A673 (cell line): ENCODE measurements around the gene CDKAL1. TPM values are rescaled to one million over a fixed set of nuclear protein-coding genes. Genes with fewer than 3 reads are reported as not detected.

Source experiments
- BruUV-seq: library from RNA; stranded (reverse); fragments of 400-500 nt; replicated peaks from 2 replicates; lab custom pipeline; 2021; lab: Mats Ljungman, UMichigan
- CTCF ChIA-PET: fragments of 300-600 bp; sonication (Branson Sonifier 250); formaldehyde crosslinking; loops from one replicate; lab custom pipeline; 2022; ENCODE audit warnings: antibody characterized with exemption; lab: Charles Lee
- POLR2A ChIA-PET: fragments of 300-600 bp; sonication (Branson Sonifier 250); formaldehyde crosslinking; loops from one replicate; lab custom pipeline; 2022; ENCODE audit warnings: antibody characterized with exemption; ENCODE audit not compliant: low non-redundant PET; lab: Charles Lee
- DNase-seq: peaks from one replicate; pipeline ENCODE4 v3.0.0-alpha.2; 2015; ENCODE audit warnings: low spot score
- H3K27ac ChIP-seq: fragments of 200-600 bp; sonication (generic); 2 replicates; pipeline ENCODE4 v1.5.1; 2016; ENCODE audit warnings: mixed run types, low read depth, mild to moderate bottlenecking, mixed read lengths, antibody characterized with exemption, low read length; ENCODE audit not compliant: poor library complexity, severe bottlenecking
- H3K27me3 ChIP-seq: fragments of 200-600 bp; sonication (generic); replicated peaks from 2 replicates; pipeline ENCODE4 v1.6.1; 2017; ENCODE audit warnings: mixed run types, low read depth, mild to moderate bottlenecking, mixed read lengths, antibody characterized with exemption, low read length; ENCODE audit not compliant: insufficient read depth, poor library complexity
- H3K36me3 ChIP-seq: fragments of 200-600 bp; sonication (generic); 2 replicates; pipeline ENCODE4 v1.6.1; 2016; ENCODE audit warnings: mixed run types, mild to moderate bottlenecking, mixed read lengths, antibody characterized with exemption, low read length; ENCODE audit not compliant: insufficient read depth, poor library complexity, severe bottlenecking
- H3K4me1 ChIP-seq: fragments of 200-600 bp; sonication (generic); 2 replicates; pipeline ENCODE4 v1.6.1; 2017; ENCODE audit warnings: mixed run types, mild to moderate bottlenecking, mixed read lengths, antibody characterized with exemption, low read length; ENCODE audit not compliant: insufficient read depth, poor library complexity, severe bottlenecking
- H3K4me3 ChIP-seq: fragments of 200-600 bp; sonication (generic); 2 replicates; pipeline ENCODE4 v1.5.1; 2016; ENCODE audit warnings: low read depth, mixed run types, mild to moderate bottlenecking, mixed read lengths, low read length; ENCODE audit not compliant: poor library complexity, severe bottlenecking
- H3K9me3 ChIP-seq: fragments of 200-600 bp; sonication (generic); 2 replicates; pipeline ENCODE4 v1.6.1; 2016; ENCODE audit warnings: mixed run types, low read depth, mild to moderate bottlenecking, mixed read lengths, antibody characterized with exemption, low read length; ENCODE audit not compliant: poor library complexity, severe bottlenecking
- EZH2 ChIP-seq: fragments of 200-600 bp; sonication (generic); IDR thresholded peaks from 2 replicates; pipeline ENCODE4 v1.6.1; 2017; ENCODE audit warnings: borderline replicate concordance, low read depth, mild to moderate bottlenecking, mixed read lengths, antibody characterized with exemption, low read length; ENCODE audit not compliant: poor library complexity, severe bottlenecking
- intact Hi-C: fragments of 100-400 bp; cut with micrococcal nuclease; formaldehyde crosslinking; loops from one replicate; pipeline ENCODE4 v1.10.0; 2022; ENCODE audit not compliant: unreplicated experiment
- total RNA-seq: library from RNA; stranded (reverse); gene quantifications from 2 replicates; pipeline ENCODE4 v1.2.3, GENCODE V29; 2021
- TF ChIP-seq, protein P1 (sequence below): fragments of 300-800, 200-600 bp; sonication (generic); conservative IDR thresholded peaks from 2 replicates; pipeline ENCODE4 v1.5.1; 2017; ENCODE audit warnings: low read depth, mild to moderate bottlenecking, antibody characterized with exemption, low read length, moderate library complexity, mixed read lengths

Gene CDKAL1
- total RNA-seq, 1 experiment from 2014 or later: 35.5 TPM

DNA sequence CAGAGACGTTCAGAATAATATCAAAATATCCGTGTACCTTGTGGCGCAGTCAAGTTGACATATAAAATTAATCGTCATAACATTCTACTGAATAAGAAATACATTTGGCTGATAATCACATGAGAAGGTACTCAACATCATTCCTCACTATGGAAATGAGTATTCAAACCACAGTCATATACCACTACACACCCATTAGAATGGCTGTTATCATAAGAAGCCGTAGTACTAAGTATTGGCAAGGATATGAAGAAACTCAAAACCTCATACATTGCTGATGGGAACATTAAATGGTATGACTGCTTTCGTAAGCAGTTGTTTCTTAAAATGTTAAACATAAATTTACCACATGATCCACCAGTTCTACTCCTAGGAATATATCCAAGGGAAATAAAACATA, 244.7 kb downstream of the CDKAL1 start:
- H3K9me3 ChIP-seq: no peaks in the 10 kb centered on the region
- H3K36me3 ChIP-seq: no peaks in the 10 kb centered on the region
- TF ChIP-seq, protein P1, sequence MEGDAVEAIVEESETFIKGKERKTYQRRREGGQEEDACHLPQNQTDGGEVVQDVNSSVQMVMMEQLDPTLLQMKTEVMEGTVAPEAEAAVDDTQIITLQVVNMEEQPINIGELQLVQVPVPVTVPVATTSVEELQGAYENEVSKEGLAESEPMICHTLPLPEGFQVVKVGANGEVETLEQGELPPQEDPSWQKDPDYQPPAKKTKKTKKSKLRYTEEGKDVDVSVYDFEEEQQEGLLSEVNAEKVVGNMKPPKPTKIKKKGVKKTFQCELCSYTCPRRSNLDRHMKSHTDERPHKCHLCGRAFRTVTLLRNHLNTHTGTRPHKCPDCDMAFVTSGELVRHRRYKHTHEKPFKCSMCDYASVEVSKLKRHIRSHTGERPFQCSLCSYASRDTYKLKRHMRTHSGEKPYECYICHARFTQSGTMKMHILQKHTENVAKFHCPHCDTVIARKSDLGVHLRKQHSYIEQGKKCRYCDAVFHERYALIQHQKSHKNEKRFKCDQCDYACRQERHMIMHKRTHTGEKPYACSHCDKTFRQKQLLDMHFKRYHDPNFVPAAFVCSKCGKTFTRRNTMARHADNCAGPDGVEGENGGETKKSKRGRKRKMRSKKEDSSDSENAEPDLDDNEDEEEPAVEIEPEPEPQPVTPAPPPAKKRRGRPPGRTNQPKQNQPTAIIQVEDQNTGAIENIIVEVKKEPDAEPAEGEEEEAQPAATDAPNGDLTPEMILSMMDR: no peak
- TF ChIP-seq EZH2: no peak
- peaks cover 23% of the 10 kb centered on the region for H3K4me1 ChIP-seq
- intact Hi-C loops: no loop called here
- no TSS peak for BruUV-seq
- DNase-seq: no peak
- POLR2A ChIA-PET: no interaction called here
- H3K4me3 ChIP-seq: no peak overlapping the region
- CTCF ChIA-PET: no interaction called here
- H3K27ac ChIP-seq: no peak overlapping the region
- no peaks in the 10 kb centered on the region for H3K27me3 ChIP-seq

DNA sequence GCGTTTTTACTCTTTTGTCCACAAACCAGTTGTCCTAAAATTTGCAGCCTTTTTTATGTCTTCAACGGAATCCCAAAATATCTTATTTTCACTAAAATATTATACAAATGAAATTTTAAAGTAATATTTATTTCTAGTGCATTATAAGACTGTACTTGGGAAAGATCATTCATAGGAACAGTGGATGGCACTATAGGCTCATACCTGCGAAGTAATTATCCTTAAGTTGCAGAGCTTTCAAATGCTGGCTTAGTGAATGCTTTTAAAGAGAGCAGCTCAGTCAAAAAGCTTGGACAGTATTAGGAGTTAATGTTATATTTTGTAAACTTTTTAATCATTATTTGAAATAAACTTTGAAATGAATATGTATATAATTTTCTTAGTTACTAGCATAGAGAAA, 254.9 kb downstream of the CDKAL1 start:
- POLR2A ChIA-PET: no interaction called here

DNA sequence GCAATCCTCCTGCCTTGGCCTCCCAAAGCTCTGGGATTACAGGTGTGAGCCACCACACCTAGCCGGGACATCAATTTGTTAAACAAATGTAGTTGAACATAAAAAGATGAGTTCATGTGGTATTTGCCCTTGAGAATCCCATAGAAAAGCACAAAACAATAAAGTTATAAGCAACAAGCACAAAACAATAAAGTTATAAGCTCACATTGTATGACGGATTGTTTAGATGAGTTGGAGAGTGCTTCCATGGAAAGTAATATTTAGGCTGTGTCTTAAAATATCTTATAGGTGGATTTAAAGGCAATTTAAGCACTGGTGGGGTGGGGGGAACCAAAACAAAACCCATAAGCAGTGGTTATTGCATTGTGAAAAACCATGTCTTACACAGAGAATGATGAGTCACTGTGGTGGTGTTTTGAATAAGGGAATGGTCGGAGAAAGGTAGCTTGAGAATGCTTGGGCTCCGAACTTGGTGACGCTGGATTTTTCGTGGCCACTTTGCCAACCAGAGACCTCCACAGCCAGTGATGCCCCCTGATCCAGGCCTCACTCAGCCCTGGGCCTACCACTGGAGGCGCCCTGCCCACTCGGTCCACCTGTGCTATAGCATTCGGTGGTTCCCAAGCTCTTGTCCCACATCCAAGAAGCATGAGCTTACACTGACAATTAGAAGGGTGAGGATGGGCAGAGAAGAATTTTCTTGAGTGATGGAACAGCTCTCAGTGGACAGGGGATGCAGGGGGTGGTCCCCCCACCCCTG, 256.0 kb downstream of the CDKAL1 start:
- no peaks in the 10 kb centered on the region for H3K36me3 ChIP-seq
- no peaks in the 10 kb centered on the region for H3K27me3 ChIP-seq
- TF ChIP-seq, protein P1: no peak
- TF ChIP-seq EZH2: no peak
- no peaks in the 10 kb centered on the region for H3K9me3 ChIP-seq
- H3K4me3 ChIP-seq: no peak overlapping the region
- no TSS peak for BruUV-seq
- ChIA-PET POLR2A (no interaction called here), CTCF (no interaction called here)
- peak overlapping the region; percentile 12 for H3K27ac ChIP-seq
- H3K4me1 ChIP-seq: peaks cover 20% of the 10 kb centered on the region
- no peak for DNase-seq
- intact Hi-C loops: no loop called here

More for the DNA sequence above, 254.9 kb downstream of the CDKAL1 start:
- Histone ChIP-seq H3K9me3 (no peaks in the 10 kb centered on the region), H3K4me3 (no peak overlapping the region), H3K4me1 (peaks cover 20% of the 10 kb centered on the region), H3K27ac (no peak overlapping the region), H3K36me3 (no peaks in the 10 kb centered on the region), H3K27me3 (no peaks in the 10 kb centered on the region)
- TF ChIP-seq EZH2: no peak
- TF ChIP-seq, protein P1: no peak
- BruUV-seq: no TSS peak
- DNase-seq: no peak
- CTCF ChIA-PET: no interaction called here
- intact Hi-C loops: no loop called here
